K562 (cell line): Measurements from ENCODE around the gene ECM1. TPM values are rescaled to one million over a fixed set of nuclear protein-coding genes. Genes with fewer than 3 reads are reported as not detected.
A peak's percentile ranks its signal among the peaks of the same experiment; 100 is the strongest.

Experiments used
- CBX3 ChIP-seq, 2 experiments: IDR thresholded peaks; 1 replicate in 1 of 2; 2 replicates in 1 of 2; pipeline ENCODE4 v1.6.1; 2012; ENCODE audit warnings: inconsistent platforms in 2 of 2, low read length in 2 of 2, borderline replicate concordance in 1 of 2, control low read depth in 1 of 2
- GATA2 ChIP-seq: sonication (generic); formaldehyde crosslinking; IDR thresholded peaks from 2 replicates; pipeline ENCODE4 v1.4.0; 2020; ENCODE audit warnings: mild to moderate bottlenecking, missing genetic modification reagents
- HNRNPLL ChIP-seq: fragments of 200-400 bp; formaldehyde crosslinking; IDR thresholded peaks from 2 replicates; pipeline ENCODE4 v1.6.1; 2017; ENCODE audit warnings: low read length, low read depth, mild to moderate bottlenecking; ENCODE audit not compliant: poor library complexity, severe bottlenecking
- LCOR ChIP-seq: sonication (generic); formaldehyde crosslinking; IDR thresholded peaks from 2 replicates; pipeline ENCODE4 v1.8.0; 2022; ENCODE audit warnings: mild to moderate bottlenecking, missing genetic modification reagents
- PHF8 ChIP-seq: fragments of 200-600 bp; sonication (generic); IDR thresholded peaks from 2 replicates; pipeline ENCODE4 v1.6.1; 2012; ENCODE audit warnings: mixed run types, mild to moderate bottlenecking, inconsistent platforms, low read length, moderate library complexity, borderline replicate concordance
- PML ChIP-seq: IDR thresholded peaks from 2 replicates; pipeline ENCODE4 v1.6.1; 2012; ENCODE audit warnings: low read length, inconsistent platforms
- RNF2 ChIP-seq: sonication (generic); IDR thresholded peaks from 2 replicates; pipeline ENCODE4 v1.6.1; 2016
- SMARCB1 ChIP-seq: IDR thresholded peaks from 2 replicates; pipeline ENCODE4 v1.6.1; 2011; ENCODE audit warnings: improper control_type of control experiment, low read depth; ENCODE audit not compliant: insufficient read length
- SMC3 ChIP-seq: conservative IDR thresholded peaks from 2 replicates; pipeline ENCODE4 v1.6.1; 2011; ENCODE audit warnings: low read depth, low read length, improper control_type of control experiment; ENCODE audit not compliant: insufficient read depth
- polyA plus RNA-seq, 8 experiments: library from polyadenylated mRNA; depleted of rRNA in 4 of 8; stranded (reverse) in 5 of 8; unstranded in 3 of 8; fragments of >200 nt; fragmentation: Nextera tagmentation in 2 of 8; fragmentation: Illumina TruSeq in 1 of 8; extraction: Ambion mirVana in 2 of 8; extraction: Trizol in 1 of 8; gene quantifications; 2 replicates each; pipeline versions ENCODE4 v1.2.1 to v1.2.3, GENCODE V29; 2011 to 2014; ENCODE audit warnings: inconsistent platforms in 1 of 8, missing spikeins in 1 of 8
- total RNA-seq, 7 experiments: library from RNA; depleted of rRNA in 6 of 7; stranded (reverse); fragments of >200 nt in 6 of 7; fragmentation: Illumina TruSeq in 2 of 7; extraction: Trizol in 2 of 7; gene quantifications; 2 replicates each; pipeline versions ENCODE4 v1.2.1 to v1.2.3, GENCODE V29; 2011 to 2021; ENCODE audit warnings: low replicate concordance in 1 of 7
- TF ChIP-seq, protein P1 (sequence below): sonication (generic); formaldehyde crosslinking; IDR thresholded peaks from 2 replicates; pipeline ENCODE4 v1.8.0; 2023; ENCODE audit warnings: missing genetic modification reagents, mild to moderate bottlenecking, borderline replicate concordance
- TF ChIP-seq, protein P2 (sequence below): fragments of 200-800 bp; sonication (Bioruptor generic); IDR thresholded peaks from 2 replicates; pipeline ENCODE4 v1.6.1; 2017; ENCODE audit warnings: missing genetic modification characterization, missing compliant biosample characterization
- TF ChIP-seq, protein P3 (sequence below): fragments of 250-450 bp; sonication (Bioruptor Pico); IDR thresholded peaks from 2 replicates; pipeline ENCODE4 v1.5.0; 2020; ENCODE audit warnings: mild to moderate bottlenecking, borderline replicate concordance
- TF ChIP-seq, protein P4 (sequence below): sonication (generic); IDR thresholded peaks from 2 replicates; pipeline ENCODE4 v1.6.1; 2016

ECM1 gene
- total and polyA plus RNA-seq, 9 of the 15 experiments (the other 6 are each of a cell fraction or from before 2014, with no cell fraction given) = 6.6 to 52.2 (median 12.8) TPM

DNA sequence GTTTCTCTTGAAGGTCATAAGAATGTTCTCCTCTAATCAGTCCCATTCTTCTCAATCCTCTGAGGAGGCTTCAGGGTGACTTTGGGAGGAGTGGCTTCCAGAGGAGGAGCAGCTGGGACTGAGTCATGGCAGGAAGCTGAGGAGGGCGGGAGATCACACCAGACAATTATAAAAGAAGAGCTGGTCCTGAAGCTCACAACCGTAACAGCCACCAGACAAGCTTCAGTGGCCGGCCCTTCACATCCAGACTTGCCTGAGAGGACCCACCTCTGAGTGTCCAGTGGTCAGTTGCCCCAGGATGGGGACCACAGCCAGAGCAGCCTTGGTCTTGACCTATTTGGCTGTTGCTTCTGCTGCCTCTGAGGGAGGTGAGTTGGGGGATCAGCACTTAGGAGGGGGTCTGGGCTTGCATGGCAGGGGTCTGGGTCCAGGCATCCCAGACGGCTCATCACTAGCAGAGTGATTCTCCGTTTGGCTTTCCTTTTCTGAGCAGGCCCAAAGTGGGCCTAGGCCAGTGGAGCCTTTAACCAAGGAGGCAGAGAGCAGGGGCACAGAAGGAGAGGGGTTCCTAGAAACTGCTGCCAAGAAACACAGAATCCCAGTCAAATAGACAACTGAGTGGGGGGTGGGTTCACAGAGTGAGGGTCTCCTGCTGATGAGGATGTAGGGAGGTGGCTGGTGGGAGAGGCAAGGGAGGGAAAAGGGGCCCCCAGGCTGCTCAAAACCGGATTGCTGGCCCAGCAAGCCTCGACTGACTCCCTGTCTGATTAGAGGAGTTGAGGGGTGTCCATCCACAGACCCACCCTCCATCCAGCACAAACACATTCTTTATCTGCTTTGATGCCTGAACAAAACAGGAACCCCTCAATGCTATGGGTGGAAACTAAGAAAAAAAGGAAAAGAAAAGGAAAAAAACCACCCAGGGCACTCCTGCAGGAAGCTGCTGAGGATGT is at the start of gene ECM1 (continued):
- TF ChIP-seq, protein P1, sequence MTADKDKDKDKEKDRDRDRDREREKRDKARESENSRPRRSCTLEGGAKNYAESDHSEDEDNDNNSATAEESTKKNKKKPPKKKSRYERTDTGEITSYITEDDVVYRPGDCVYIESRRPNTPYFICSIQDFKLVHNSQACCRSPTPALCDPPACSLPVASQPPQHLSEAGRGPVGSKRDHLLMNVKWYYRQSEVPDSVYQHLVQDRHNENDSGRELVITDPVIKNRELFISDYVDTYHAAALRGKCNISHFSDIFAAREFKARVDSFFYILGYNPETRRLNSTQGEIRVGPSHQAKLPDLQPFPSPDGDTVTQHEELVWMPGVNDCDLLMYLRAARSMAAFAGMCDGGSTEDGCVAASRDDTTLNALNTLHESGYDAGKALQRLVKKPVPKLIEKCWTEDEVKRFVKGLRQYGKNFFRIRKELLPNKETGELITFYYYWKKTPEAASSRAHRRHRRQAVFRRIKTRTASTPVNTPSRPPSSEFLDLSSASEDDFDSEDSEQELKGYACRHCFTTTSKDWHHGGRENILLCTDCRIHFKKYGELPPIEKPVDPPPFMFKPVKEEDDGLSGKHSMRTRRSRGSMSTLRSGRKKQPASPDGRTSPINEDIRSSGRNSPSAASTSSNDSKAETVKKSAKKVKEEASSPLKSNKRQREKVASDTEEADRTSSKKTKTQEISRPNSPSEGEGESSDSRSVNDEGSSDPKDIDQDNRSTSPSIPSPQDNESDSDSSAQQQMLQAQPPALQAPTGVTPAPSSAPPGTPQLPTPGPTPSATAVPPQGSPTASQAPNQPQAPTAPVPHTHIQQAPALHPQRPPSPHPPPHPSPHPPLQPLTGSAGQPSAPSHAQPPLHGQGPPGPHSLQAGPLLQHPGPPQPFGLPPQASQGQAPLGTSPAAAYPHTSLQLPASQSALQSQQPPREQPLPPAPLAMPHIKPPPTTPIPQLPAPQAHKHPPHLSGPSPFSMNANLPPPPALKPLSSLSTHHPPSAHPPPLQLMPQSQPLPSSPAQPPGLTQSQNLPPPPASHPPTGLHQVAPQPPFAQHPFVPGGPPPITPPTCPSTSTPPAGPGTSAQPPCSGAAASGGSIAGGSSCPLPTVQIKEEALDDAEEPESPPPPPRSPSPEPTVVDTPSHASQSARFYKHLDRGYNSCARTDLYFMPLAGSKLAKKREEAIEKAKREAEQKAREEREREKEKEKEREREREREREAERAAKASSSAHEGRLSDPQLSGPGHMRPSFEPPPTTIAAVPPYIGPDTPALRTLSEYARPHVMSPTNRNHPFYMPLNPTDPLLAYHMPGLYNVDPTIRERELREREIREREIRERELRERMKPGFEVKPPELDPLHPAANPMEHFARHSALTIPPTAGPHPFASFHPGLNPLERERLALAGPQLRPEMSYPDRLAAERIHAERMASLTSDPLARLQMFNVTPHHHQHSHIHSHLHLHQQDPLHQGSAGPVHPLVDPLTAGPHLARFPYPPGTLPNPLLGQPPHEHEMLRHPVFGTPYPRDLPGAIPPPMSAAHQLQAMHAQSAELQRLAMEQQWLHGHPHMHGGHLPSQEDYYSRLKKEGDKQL (CRISPR knock-in tag) = no peak
- TF ChIP-seq, protein P2, sequence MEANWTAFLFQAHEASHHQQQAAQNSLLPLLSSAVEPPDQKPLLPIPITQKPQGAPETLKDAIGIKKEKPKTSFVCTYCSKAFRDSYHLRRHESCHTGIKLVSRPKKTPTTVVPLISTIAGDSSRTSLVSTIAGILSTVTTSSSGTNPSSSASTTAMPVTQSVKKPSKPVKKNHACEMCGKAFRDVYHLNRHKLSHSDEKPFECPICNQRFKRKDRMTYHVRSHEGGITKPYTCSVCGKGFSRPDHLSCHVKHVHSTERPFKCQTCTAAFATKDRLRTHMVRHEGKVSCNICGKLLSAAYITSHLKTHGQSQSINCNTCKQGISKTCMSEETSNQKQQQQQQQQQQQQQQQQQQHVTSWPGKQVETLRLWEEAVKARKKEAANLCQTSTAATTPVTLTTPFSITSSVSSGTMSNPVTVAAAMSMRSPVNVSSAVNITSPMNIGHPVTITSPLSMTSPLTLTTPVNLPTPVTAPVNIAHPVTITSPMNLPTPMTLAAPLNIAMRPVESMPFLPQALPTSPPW = peak; percentile 44; the same call in 1 of the 2 replicates
- TF ChIP-seq GATA2 (CRISPR knock-in tag) = no peak
- no peak for TF ChIP-seq SMC3
- peak; percentile 43; the same call in 1 of the 2 replicates for TF ChIP-seq PHF8
- TF ChIP-seq PML = peak; percentile 46; the same call in 1 of the 2 replicates
- TF ChIP-seq, protein P3, sequence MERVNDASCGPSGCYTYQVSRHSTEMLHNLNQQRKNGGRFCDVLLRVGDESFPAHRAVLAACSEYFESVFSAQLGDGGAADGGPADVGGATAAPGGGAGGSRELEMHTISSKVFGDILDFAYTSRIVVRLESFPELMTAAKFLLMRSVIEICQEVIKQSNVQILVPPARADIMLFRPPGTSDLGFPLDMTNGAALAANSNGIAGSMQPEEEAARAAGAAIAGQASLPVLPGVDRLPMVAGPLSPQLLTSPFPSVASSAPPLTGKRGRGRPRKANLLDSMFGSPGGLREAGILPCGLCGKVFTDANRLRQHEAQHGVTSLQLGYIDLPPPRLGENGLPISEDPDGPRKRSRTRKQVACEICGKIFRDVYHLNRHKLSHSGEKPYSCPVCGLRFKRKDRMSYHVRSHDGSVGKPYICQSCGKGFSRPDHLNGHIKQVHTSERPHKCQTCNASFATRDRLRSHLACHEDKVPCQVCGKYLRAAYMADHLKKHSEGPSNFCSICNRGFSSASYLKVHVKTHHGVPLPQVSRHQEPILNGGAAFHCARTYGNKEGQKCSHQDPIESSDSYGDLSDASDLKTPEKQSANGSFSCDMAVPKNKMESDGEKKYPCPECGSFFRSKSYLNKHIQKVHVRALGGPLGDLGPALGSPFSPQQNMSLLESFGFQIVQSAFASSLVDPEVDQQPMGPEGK (CRISPR knock-in tag) = no peak
- no peak for TF ChIP-seq SMARCB1
- TF ChIP-seq, protein P4, sequence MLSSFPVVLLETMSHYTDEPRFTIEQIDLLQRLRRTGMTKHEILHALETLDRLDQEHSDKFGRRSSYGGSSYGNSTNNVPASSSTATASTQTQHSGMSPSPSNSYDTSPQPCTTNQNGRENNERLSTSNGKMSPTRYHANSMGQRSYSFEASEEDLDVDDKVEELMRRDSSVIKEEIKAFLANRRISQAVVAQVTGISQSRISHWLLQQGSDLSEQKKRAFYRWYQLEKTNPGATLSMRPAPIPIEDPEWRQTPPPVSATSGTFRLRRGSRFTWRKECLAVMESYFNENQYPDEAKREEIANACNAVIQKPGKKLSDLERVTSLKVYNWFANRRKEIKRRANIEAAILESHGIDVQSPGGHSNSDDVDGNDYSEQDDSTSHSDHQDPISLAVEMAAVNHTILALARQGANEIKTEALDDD = no peak
- TF ChIP-seq HNRNPLL = no peak
- TF ChIP-seq CBX3 (IDR thresholded peaks at IDR 0.05; ENCODE audit: borderline replicate concordance in 1 of 2, low read length in 2 of 2) = 0 out of 3 replicates have a peak, but pooled peaks of 1 of the 2 experiments have one; percentile 13
- no peak for TF ChIP-seq RNF2
- TF ChIP-seq LCOR (CRISPR knock-in tag) = no peak
